ENCODE results near the gene FOSL2. TPM values are rescaled to one million over a fixed set of nuclear protein-coding genes. Genes with fewer than 3 reads are reported as not detected.

The FOSL2 gene
- total RNA-seq, 6 experiments from 2014 or later = 90.1 to 128 (median 116) TPM

GRCh38 chr2:28382755-28383154 lies 9.9 kb upstream of the FOSL2 start:
- Mint-ChIP-seq H3K4me3 (no peak overlapping the region), H3K27me3 (ENCODE audit: insufficient read depth) (no peaks in the 10 kb centered on the region), H3K4me1 (ENCODE audit: low read depth) (peaks cover 14% of the 10 kb centered on the region), H3K9me3 (no peaks in the 10 kb centered on the region), H3K36me3 (ENCODE audit: low read depth) (no peaks in the 10 kb centered on the region), H3K27ac (no peak overlapping the region)
- DNase-seq = no peak
- TF ChIP-seq CTCF (IDR thresholded peaks at IDR 0.05) = no peak

GRCh38 chr2:28387082-28387960 lies 5.3 kb upstream of the FOSL2 start:
- peak; percentile 33 for DNase-seq
- Mint-ChIP-seq H3K36me3 (ENCODE audit: low read depth) (no peaks in the 10 kb centered on the region), H3K4me1 (ENCODE audit: low read depth) (peaks cover 43% of the 10 kb centered on the region), H3K27ac (peak overlapping the region; percentile 73), H3K9me3 (no peaks in the 10 kb centered on the region), H3K4me3 (peak overlapping the region; percentile 37), H3K27me3 (ENCODE audit: insufficient read depth) (no peaks in the 10 kb centered on the region)
- no peak for TF ChIP-seq CTCF (IDR thresholded peaks at IDR 0.05)

- Mint-ChIP-seq H3K4me3 (peak overlapping the region; percentile 89), H3K9me3 (peaks cover 7% of the 10 kb centered on the region; the same call in 1 of the 2 replicates), H3K27ac (peak overlapping the region; percentile 92), H3K36me3 (ENCODE audit: low read depth) (peaks cover 5% of the 10 kb centered on the region; the same call in 1 of the 2 replicates), H3K4me1 (ENCODE audit: low read depth) (peaks cover 43% of the 10 kb centered on the region), H3K27me3 (ENCODE audit: insufficient read depth) (peaks cover 5% of the 10 kb centered on the region)
- no peak for DNase-seq
- TF ChIP-seq CTCF (IDR thresholded peaks at IDR 0.05) = no peak
Observed at GRCh38 chr2:28389399-28390240, 3.0 kb upstream of the FOSL2 start.

GRCh38 chr2:28390241-28390745 lies 2.4 kb upstream of the FOSL2 start:
- Mint-ChIP-seq H3K36me3 (ENCODE audit: low read depth) (peaks cover 5% of the 10 kb centered on the region; the same call in 1 of the 2 replicates), H3K4me3 (peak overlapping the region; percentile 89), H3K9me3 (peaks cover 8% of the 10 kb centered on the region; the same call in 1 of the 2 replicates), H3K4me1 (ENCODE audit: low read depth) (peaks cover 43% of the 10 kb centered on the region), H3K27ac (peak overlapping the region; percentile 92), H3K27me3 (ENCODE audit: insufficient read depth) (peaks cover 5% of the 10 kb centered on the region)
- no peak for TF ChIP-seq CTCF (IDR thresholded peaks at IDR 0.05)
- DNase-seq = peak; percentile 83

GRCh38 chr2:28390746-28391563 lies 1.7 kb upstream of the FOSL2 start:
- peaks cover 5% of the 10 kb centered on the region for H3K27me3 Mint-ChIP-seq (ENCODE audit: insufficient read depth)
- peak overlapping the region; percentile 92 for H3K27ac Mint-ChIP-seq
- peaks cover 8% of the 10 kb centered on the region; the same call in 1 of the 2 replicates for H3K9me3 Mint-ChIP-seq
- no peak for TF ChIP-seq CTCF (IDR thresholded peaks at IDR 0.05)
- peaks cover 43% of the 10 kb centered on the region for H3K4me1 Mint-ChIP-seq (ENCODE audit: low read depth)
- peak; percentile 75 for DNase-seq
- H3K4me3 Mint-ChIP-seq = peak overlapping the region; percentile 89
- H3K36me3 Mint-ChIP-seq (ENCODE audit: low read depth) = peaks cover 5% of the 10 kb centered on the region; the same call in 1 of the 2 replicates
